PC-9 (cell line): ENCODE results near the gene KRT27. TPM values are rescaled to one million over a fixed set of nuclear protein-coding genes. Genes with fewer than 3 reads are reported as not detected.

Experiments used
- BruUV-seq: library from RNA; stranded (reverse); fragments of 400-500 nt; replicated peaks from 2 replicates; lab custom pipeline; 2021; lab: Mats Ljungman, UMichigan
- CTCF ChIA-PET: fragments of 300-600 bp; sonication (Branson Sonifier 250); formaldehyde crosslinking; loops from one replicate; lab custom pipeline; 2022; ENCODE audit warnings: antibody characterized with exemption; lab: Charles Lee
- POLR2A ChIA-PET: fragments of 300-600 bp; sonication (Branson Sonifier 250); formaldehyde crosslinking; loops from one replicate; lab custom pipeline; 2022; ENCODE audit warnings: antibody characterized with exemption; ENCODE audit not compliant: unreplicated experiment; lab: Charles Lee
- DNase-seq, 2 experiments: peaks; one replicate each; pipeline versions ENCODE4 v3.0.0 to v3.0.0-alpha.2; 2015 to 2022; ENCODE audit warnings: mixed read lengths in 1 of 2
- H2AFZ ChIP-seq: fragments of 200-600 bp; sonication (generic); 2 replicates; pipeline ENCODE4 v1.8.1; 2017; ENCODE audit warnings: antibody characterized with exemption
- H3F3A ChIP-seq: fragments of 200-600 bp; sonication (generic); 2 replicates; pipeline ENCODE4 v1.8.1; 2017; ENCODE audit warnings: antibody characterized with exemption, mild to moderate bottlenecking, low read depth; ENCODE audit not compliant: insufficient read depth
- H3K27ac ChIP-seq: fragments of 200-600 bp; sonication (generic); 2 replicates; pipeline ENCODE4 v1.6.1; 2016; ENCODE audit warnings: mixed run types
- H3K27me3 ChIP-seq: fragments of 200-600 bp; sonication (generic); 2 replicates; pipeline ENCODE4 v1.6.1; 2016; ENCODE audit warnings: low read depth, mixed run types; ENCODE audit not compliant: insufficient read depth
- H3K36me3 ChIP-seq: fragments of 200-600 bp; sonication (generic); 2 replicates; pipeline ENCODE4 v1.6.1; 2016; ENCODE audit warnings: low read depth, mixed run types
- H3K4me1 ChIP-seq: fragments of 200-600 bp; sonication (generic); replicated peaks from 2 replicates; pipeline ENCODE4 v1.6.1; 2016; ENCODE audit warnings: mixed run types; ENCODE audit not compliant: insufficient read depth
- H3K4me2 ChIP-seq: fragments of 200-600 bp; sonication (generic); 2 replicates; pipeline ENCODE4 v1.6.1; 2017; ENCODE audit warnings: mixed run types
- H3K4me3 ChIP-seq: fragments of 200-600 bp; sonication (generic); 2 replicates; pipeline ENCODE4 v1.6.1; 2016; ENCODE audit warnings: mixed run types
- H3K79me2 ChIP-seq: fragments of 200-600 bp; sonication (generic); 2 replicates; pipeline ENCODE4 v1.6.1; 2017; ENCODE audit warnings: low read depth, mixed run types
- H3K9me2 ChIP-seq: fragments of 200-600 bp; sonication (generic); 2 replicates; pipeline ENCODE4 v1.8.1; 2017; ENCODE audit warnings: mild to moderate bottlenecking; ENCODE audit not compliant: insufficient read depth
- H3K9me3 ChIP-seq: fragments of 200-600 bp; sonication (generic); 2 replicates; pipeline ENCODE4 v1.8.1; 2016; ENCODE audit warnings: low read depth; ENCODE audit not compliant: insufficient read depth
- H4K20me1 ChIP-seq: fragments of 200-600 bp; sonication (generic); 2 replicates; pipeline ENCODE4 v1.8.1; 2017; ENCODE audit not compliant: insufficient read depth
- CTCF ChIP-seq: fragments of 200-600 bp; sonication (generic); conservative IDR thresholded peaks from 2 replicates; pipeline ENCODE4 v1.6.1; 2017; ENCODE audit warnings: mixed run types, antibody characterized with exemption, mild to moderate bottlenecking, moderate library complexity
- EZH2 ChIP-seq: fragments of 200-600 bp; sonication (generic); IDR thresholded peaks from 2 replicates; pipeline ENCODE4 v1.8.0; 2017; ENCODE audit warnings: antibody characterized with exemption, low read depth
- intact Hi-C: fragments of 100-400 bp; cut with micrococcal nuclease; formaldehyde crosslinking; loops from one replicate; pipeline ENCODE4 v1.10.0; 2022; ENCODE audit not compliant: unreplicated experiment
- total RNA-seq: library from RNA; stranded (reverse); gene quantifications from 2 replicates; pipeline ENCODE4 v1.2.3, GENCODE V29; 2021

The KRT27 gene
- total RNA-seq, 1 experiment from 2014 or later, result not detected

- no peak overlapping the region for H3K27ac ChIP-seq
- intact Hi-C loops, result no loop called here
- H3K9me2 ChIP-seq, result no peaks in the 10 kb centered on the region
- H3K4me3 ChIP-seq, result no peak overlapping the region
- no peaks in the 10 kb centered on the region for H3K27me3 ChIP-seq
- H3K4me1 ChIP-seq, result no peaks in the 10 kb centered on the region
- TF ChIP-seq CTCF (no peak), EZH2 (no peak)
- H4K20me1 ChIP-seq, result no peaks in the 10 kb centered on the region
- H3K79me2 ChIP-seq, result no peaks in the 10 kb centered on the region
- H3K36me3 ChIP-seq, result no peaks in the 10 kb centered on the region
- DNase-seq, result no peak
- H2AFZ ChIP-seq, result no peak overlapping the region
- no TSS peak for BruUV-seq
- no peak overlapping the region for H3K4me2 ChIP-seq
- no peaks in the 10 kb centered on the region for H3F3A ChIP-seq
- ChIA-PET POLR2A (no interaction called here), CTCF (no interaction called here)
- H3K9me3 ChIP-seq, result peaks cover 26% of the 10 kb centered on the region; the same call in 1 of the 2 replicates
Measured at GRCh38 chr17:40765657-40766056, 16.7 kb downstream of the KRT27 start.

GRCh38 chr17:40763752-40764151, 18.6 kb downstream of the KRT27 start:
- Histone ChIP-seq H3K79me2 (no peaks in the 10 kb centered on the region), H3K4me2 (no peak overlapping the region), H3K4me3 (no peak overlapping the region), H4K20me1 (no peaks in the 10 kb centered on the region), H3K9me2 (no peaks in the 10 kb centered on the region), H3K27me3 (no peaks in the 10 kb centered on the region), H3K27ac (no peak overlapping the region), H3K9me3 (peaks cover 36% of the 10 kb centered on the region), H2AFZ (no peak overlapping the region), H3K36me3 (no peaks in the 10 kb centered on the region), H3F3A (no peaks in the 10 kb centered on the region), H3K4me1 (no peaks in the 10 kb centered on the region)
- BruUV-seq, result no TSS peak
- no peak for DNase-seq
- intact Hi-C loops, result no loop called here
- CTCF ChIA-PET, result no interaction called here
- POLR2A ChIA-PET, result no interaction called here
- no peak for TF ChIP-seq CTCF
- no peak for TF ChIP-seq EZH2

- Histone ChIP-seq H3K9me2 (no peaks in the 10 kb centered on the region; the same call in 1 of the 2 replicates), H3K4me2 (no peak overlapping the region), H3K4me1 (no peaks in the 10 kb centered on the region), H3F3A (no peaks in the 10 kb centered on the region), H2AFZ (no peak overlapping the region), H3K4me3 (no peak overlapping the region), H3K9me3 (peaks cover 36% of the 10 kb centered on the region), H3K27ac (no peak overlapping the region), H3K79me2 (no peaks in the 10 kb centered on the region), H4K20me1 (no peaks in the 10 kb centered on the region), H3K27me3 (no peaks in the 10 kb centered on the region), H3K36me3 (no peaks in the 10 kb centered on the region)
- CTCF ChIA-PET, result no interaction called here
- no TSS peak for BruUV-seq
- DNase-seq, result no peak
- no peak for TF ChIP-seq CTCF
- no peak for TF ChIP-seq EZH2
- intact Hi-C loops, result no loop called here
- POLR2A ChIA-PET, result interaction anchor here (0.7 kb wide), 1 partner anchor 183 kb away, joined by 14 read pairs; no protein-coding TSS in a partner anchor
Measured at GRCh38 chr17:40760105-40761016, 22.0 kb downstream of the KRT27 start.
